Left ventricle myocardium inferior (tissue), 1 donor: ENCODE data around the gene ITGAV. TPM values are rescaled to one million over a fixed set of nuclear protein-coding genes. Genes with fewer than 3 reads are reported as not detected.

ENCODE experiments used
- DNase-seq: peaks from one replicate; pipeline ENCODE4 v3.0.0-alpha.2; 2020
- H3K27ac ChIP-seq: fragments of 200-600 bp; replicated peaks from 2 replicates; pipeline ENCODE4 v1.8.0; 2021
- H3K27me3 ChIP-seq: fragments of 200-600 bp; 2 replicates; pipeline ENCODE4 v1.8.0; 2021; ENCODE audit warnings: low read depth
- H3K36me3 ChIP-seq: fragments of 200-600 bp; 2 replicates; pipeline ENCODE4 v1.8.0; 2021
- H3K4me1 ChIP-seq: fragments of 200-600 bp; 2 replicates; pipeline ENCODE4 v1.8.0; 2021
- H3K4me3 ChIP-seq: fragments of 200-600 bp; 2 replicates; pipeline ENCODE4 v1.8.0; 2021; ENCODE audit warnings: mild to moderate bottlenecking, moderate library complexity
- H3K9me3 ChIP-seq: fragments of 200-600 bp; replicated peaks from 2 replicates; pipeline ENCODE4 v1.8.0; 2021
- intact Hi-C: fragments of 100-400 bp; cut with micrococcal nuclease; formaldehyde crosslinking; loops from one replicate; pipeline ENCODE4 v1.11.0; 2022
- total RNA-seq: library from RNA; stranded (reverse); fragmentation: NEBNext Ultra II Directional; extraction: Animal tissue kit (Norgen Biotek cat#: 25700); gene quantifications from one replicate; pipeline ENCODE4 v1.2.1, GENCODE V29; 2021
- TF ChIP-seq, protein P1 (sequence below): fragments of 200-600 bp; IDR thresholded peaks from 2 replicates; pipeline ENCODE4 v1.8.0; 2021; ENCODE audit warnings: antibody characterized with exemption, mild to moderate bottlenecking, borderline replicate concordance
- donor health status: DM: no; HTN: yes; CAD: no; lungs with severe emphysema.

ITGAV gene
- total RNA-seq, 1 donor from 2014 or later = 178 TPM

DNA sequence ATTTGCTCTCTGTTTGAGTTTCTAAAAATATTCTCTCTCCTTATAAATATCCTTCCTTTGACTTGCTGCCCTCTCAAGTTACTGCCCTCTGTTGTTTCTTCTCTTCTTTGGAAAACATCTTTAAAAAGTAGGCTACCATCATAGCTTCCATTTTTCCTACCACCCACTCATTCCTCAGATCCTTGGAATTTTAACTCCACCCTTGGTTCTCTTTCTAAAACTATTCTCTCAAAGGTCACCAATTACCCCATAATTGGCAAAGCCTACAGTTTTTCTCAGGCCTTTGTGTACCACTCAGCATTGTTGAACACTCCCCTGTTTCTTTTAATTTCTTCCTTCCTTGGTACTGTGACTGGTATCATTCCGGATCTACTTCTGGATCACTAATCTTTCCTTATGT is 43.0 kb upstream of the ITGAV start:
- TF ChIP-seq, protein P1, sequence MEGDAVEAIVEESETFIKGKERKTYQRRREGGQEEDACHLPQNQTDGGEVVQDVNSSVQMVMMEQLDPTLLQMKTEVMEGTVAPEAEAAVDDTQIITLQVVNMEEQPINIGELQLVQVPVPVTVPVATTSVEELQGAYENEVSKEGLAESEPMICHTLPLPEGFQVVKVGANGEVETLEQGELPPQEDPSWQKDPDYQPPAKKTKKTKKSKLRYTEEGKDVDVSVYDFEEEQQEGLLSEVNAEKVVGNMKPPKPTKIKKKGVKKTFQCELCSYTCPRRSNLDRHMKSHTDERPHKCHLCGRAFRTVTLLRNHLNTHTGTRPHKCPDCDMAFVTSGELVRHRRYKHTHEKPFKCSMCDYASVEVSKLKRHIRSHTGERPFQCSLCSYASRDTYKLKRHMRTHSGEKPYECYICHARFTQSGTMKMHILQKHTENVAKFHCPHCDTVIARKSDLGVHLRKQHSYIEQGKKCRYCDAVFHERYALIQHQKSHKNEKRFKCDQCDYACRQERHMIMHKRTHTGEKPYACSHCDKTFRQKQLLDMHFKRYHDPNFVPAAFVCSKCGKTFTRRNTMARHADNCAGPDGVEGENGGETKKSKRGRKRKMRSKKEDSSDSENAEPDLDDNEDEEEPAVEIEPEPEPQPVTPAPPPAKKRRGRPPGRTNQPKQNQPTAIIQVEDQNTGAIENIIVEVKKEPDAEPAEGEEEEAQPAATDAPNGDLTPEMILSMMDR = no peak
- no peak for DNase-seq
- Histone ChIP-seq H3K4me3 (no peak overlapping the region), H3K27me3 (no peaks in the 10 kb centered on the region), H3K36me3 (no peaks in the 10 kb centered on the region), H3K4me1 (peaks cover 19% of the 10 kb centered on the region), H3K9me3 (no peaks in the 10 kb centered on the region), H3K27ac (no peak overlapping the region)
- intact Hi-C loops = no loop called here

DNA sequence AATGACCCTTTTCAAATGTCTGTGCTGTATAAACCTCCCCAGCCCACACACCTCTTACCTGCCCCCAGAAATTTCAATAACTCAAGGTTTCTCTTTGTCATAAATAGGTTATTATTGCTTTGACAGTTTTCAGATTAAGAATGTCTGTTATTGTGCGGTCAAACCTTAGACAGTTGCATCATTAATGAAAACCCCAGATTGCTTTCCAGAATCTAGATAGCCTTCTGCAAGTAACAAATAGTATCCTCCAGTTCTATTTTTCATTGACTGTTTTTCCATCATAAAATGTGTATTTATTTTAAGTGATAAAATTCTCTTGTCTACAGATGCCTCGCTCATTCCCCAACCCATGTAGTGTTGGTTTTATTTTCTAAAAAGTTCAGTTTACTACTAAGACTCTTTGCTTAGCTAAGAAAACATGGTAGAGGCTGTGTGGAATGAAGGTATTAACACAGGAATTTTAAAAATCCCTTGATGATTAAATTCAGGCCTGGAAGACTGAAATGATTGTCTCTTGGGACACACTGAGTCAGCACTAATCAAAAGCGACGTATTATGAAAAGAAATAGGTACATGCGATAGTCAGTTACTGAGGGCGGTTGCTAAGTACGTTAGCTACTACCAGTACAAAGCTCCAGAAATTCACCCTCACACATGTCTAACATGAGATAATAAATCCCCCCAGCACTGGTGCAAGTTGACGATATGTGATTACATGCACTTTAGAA is 38.4 kb upstream of the ITGAV start:
- intact Hi-C loops = no loop called here
- no peaks in the 10 kb centered on the region for H3K9me3 ChIP-seq
- no peaks in the 10 kb centered on the region for H3K27me3 ChIP-seq
- no peaks in the 10 kb centered on the region for H3K36me3 ChIP-seq
- no peak overlapping the region for H3K4me3 ChIP-seq
- no peaks in the 10 kb centered on the region for H3K4me1 ChIP-seq
- TF ChIP-seq, protein P1 = no peak
- H3K27ac ChIP-seq = no peak overlapping the region
- DNase-seq = no peak

DNA sequence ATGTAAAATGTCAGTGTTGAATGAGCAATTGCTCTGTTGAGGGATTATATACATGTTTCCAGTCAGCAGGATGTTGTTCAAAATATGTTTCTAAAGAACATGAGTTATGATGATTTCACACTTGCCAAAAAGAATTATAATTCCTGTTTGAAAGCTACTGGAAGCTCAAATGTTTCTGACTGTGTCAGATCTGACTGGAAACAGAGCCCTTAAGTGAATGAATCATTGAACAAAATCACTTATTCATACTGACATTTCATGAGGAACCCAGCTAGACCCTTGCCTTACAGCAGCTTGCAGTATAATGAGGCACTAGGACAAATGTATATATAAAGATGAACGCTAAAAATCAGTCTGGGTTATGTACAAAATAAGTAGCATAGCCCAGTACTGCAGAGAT is 35.4 kb upstream of the ITGAV start:
- Histone ChIP-seq H3K9me3 (no peaks in the 10 kb centered on the region), H3K27me3 (no peaks in the 10 kb centered on the region), H3K27ac (no peak overlapping the region), H3K36me3 (no peaks in the 10 kb centered on the region), H3K4me1 (no peaks in the 10 kb centered on the region), H3K4me3 (no peak overlapping the region)
- intact Hi-C loops = no loop called here
- DNase-seq = no peak
- TF ChIP-seq, protein P1 = no peak

DNA sequence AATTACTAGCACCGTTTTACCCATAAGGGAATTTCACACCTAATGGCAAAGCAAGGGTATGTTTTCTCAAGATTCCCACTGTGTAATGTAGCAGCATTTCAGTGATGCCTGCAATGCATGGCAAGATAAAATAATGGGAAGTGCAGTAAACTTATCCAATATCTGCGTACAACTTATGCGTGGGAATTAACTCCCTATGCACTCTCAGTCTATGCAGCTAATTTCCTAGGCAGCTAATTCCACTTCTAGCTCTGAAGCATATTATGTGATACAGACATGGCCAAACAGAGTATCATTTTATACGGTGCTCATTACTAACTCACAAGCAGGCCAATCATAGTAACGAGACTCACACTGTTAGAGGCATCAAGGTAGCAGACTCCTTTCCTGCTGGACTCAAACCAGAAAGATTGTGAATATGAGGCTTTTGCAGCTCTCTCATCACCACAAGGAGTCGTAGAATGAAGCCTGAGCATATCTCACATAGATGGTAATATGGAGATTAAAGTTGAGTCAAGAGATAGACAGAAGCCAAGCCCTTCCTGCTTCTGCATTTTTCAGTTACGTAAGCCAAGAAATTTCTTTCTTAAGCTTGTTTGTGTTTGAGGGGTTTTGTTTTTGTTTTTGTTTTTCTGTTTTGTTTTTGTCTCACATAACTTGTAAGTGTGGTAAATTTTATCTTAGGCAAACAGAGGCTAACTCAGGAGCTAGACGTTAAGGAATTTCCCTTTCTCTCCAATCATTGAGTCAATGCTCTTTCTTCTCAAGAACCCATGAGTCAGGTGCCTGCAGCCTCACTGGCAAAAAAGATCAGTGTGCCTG is 34.8 kb upstream of the ITGAV start:
- TF ChIP-seq, protein P1 = no peak
- Histone ChIP-seq H3K27ac (no peak overlapping the region), H3K36me3 (no peaks in the 10 kb centered on the region), H3K27me3 (no peaks in the 10 kb centered on the region), H3K4me1 (no peaks in the 10 kb centered on the region), H3K9me3 (no peaks in the 10 kb centered on the region), H3K4me3 (no peak overlapping the region)
- intact Hi-C loops = no loop called here
- no peak for DNase-seq

DNA sequence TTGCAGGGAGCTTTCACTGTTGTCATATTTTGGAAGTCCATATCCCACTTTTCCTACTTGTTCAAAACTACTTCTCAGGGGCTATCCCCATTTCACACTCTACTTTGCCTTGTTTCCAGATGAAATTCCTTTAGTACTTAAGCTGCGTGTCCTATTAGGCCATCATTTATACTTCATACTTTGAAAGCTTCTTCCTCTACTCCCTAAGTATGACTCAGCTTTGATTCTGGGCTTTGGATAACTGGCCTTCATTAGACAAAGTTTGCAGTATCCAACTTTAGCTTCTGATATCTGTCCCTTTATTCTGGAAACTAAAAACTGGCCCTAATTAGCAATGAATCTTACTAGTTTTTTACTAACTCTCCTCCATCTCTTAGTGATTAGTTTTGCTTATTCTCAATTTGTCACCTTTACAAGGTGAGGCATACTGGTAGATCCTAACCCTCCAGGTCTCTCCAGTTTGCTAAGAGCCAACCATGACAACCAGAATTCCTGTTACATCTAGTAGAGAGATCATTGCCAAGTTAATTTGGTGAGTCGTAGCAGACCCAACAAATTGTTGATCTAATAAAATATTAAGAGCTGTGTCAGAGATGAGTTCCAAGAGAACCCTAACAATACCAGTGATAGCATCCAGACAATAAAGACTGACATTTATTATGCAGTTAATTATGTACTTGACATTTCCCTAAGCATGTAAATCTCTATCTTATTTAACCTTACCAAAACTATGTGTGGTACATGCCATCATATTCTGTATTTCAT is 31.2 kb upstream of the ITGAV start:
- Histone ChIP-seq H3K27ac (no peak overlapping the region), H3K4me1 (no peaks in the 10 kb centered on the region), H3K36me3 (no peaks in the 10 kb centered on the region), H3K9me3 (peaks cover 5% of the 10 kb centered on the region), H3K27me3 (no peaks in the 10 kb centered on the region), H3K4me3 (no peak overlapping the region)
- TF ChIP-seq, protein P1 = no peak
- DNase-seq = no peak
- intact Hi-C loops = no loop called here
